ENCODE measurements around the gene ADARB2.

The ADARB2 gene

GRCh38 chr10:1609648-1609970 lies 127.7 kb downstream of the ADARB2 start:
- DNase-seq = no peak

GRCh38 chr10:1608851-1609647 lies 128.3 kb downstream of the ADARB2 start:
- no peak for DNase-seq

GRCh38 chr10:1608408-1608807 lies 128.9 kb downstream of the ADARB2 start:
- no peak for DNase-seq

GRCh38 chr10:1607466-1607865 lies 129.9 kb downstream of the ADARB2 start:
- DNase-seq = no peak

GRCh38 chr10:1605999-1606940 lies 131.1 kb downstream of the ADARB2 start:
- no peak for DNase-seq

- no peak for DNase-seq
Measured at GRCh38 chr10:1605121-1605520, 132.2 kb downstream of the ADARB2 start.

GRCh38 chr10:1604246-1604645 lies 133.1 kb downstream of the ADARB2 start:
- no peak for DNase-seq

GRCh38 chr10:1603181-1603580 lies 134.1 kb downstream of the ADARB2 start:
- no peak for DNase-seq

- no peak for DNase-seq
Measured at GRCh38 chr10:1602037-1602484, 135.3 kb downstream of the ADARB2 start.

- no peak for DNase-seq
Measured at GRCh38 chr10:1601406-1601805, 135.9 kb downstream of the ADARB2 start.

- no peak for DNase-seq
Measured at GRCh38 chr10:1600861-1601260, 136.5 kb downstream of the ADARB2 start.

GRCh38 chr10:1598393-1599153 lies 138.8 kb downstream of the ADARB2 start:
- DNase-seq = no peak

GRCh38 chr10:1597370-1598146 lies 139.8 kb downstream of the ADARB2 start:
- DNase-seq = no peak

GRCh38 chr10:1596482-1597099 lies 140.7 kb downstream of the ADARB2 start:
- DNase-seq = no peak

GRCh38 chr10:1595726-1596125 lies 141.6 kb downstream of the ADARB2 start:
- DNase-seq = no peak

GRCh38 chr10:1595242-1595600 lies 142.1 kb downstream of the ADARB2 start:
- no peak for DNase-seq

- DNase-seq = no peak
Measured at GRCh38 chr10:1594372-1595241, 142.7 kb downstream of the ADARB2 start.

GRCh38 chr10:1591742-1592141 lies 145.6 kb downstream of the ADARB2 start:
- DNase-seq = no peak

GRCh38 chr10:1591045-1591444 lies 146.3 kb downstream of the ADARB2 start:
- no peak for DNase-seq

- DNase-seq = no peak
Measured at GRCh38 chr10:1589257-1589656, 148.1 kb downstream of the ADARB2 start.

- DNase-seq = no peak
Measured at GRCh38 chr10:1582739-1583138, 154.6 kb downstream of the ADARB2 start.

Measured in activated CD4-positive, alpha-beta T cell treated with anti-CD3 and anti-CD28 coated beads for 48 hours (primary cell).